Fibroblast of the conjunctiva (primary cell): ENCODE data around the gene WWOX.

Source experiments
- DNase-seq: peaks from one replicate; pipeline ENCODE4 v3.0.0-alpha.2; 2010; ENCODE audit warnings: low read depth

Gene WWOX

GRCh38 chr16:78105517-78105916, 6.1 kb downstream of the WWOX start:
- no peak for DNase-seq

GRCh38 chr16:78106686-78107085, 7.2 kb downstream of the WWOX start:
- DNase-seq: no peak

DNA sequence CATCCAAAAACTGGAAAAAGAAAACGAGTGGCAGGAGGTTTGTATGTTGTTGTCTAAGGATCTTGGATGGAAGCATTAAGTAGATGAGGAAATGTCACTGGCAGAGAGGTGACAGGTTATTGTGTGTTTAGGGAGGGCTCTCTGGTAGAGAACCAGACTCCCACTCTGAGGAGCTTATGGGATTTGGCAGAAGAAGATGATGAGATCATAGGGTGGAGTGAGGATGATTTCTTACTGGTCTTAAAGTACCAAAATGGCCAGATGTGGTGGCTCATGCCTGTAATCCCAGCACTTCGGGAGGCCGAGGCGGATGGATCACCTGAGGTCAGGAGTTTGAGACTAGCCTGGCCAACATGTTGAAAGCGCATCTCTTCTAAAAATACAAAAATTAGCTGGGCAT, 9.0 kb downstream of the WWOX start:
- no peak for DNase-seq

DNA sequence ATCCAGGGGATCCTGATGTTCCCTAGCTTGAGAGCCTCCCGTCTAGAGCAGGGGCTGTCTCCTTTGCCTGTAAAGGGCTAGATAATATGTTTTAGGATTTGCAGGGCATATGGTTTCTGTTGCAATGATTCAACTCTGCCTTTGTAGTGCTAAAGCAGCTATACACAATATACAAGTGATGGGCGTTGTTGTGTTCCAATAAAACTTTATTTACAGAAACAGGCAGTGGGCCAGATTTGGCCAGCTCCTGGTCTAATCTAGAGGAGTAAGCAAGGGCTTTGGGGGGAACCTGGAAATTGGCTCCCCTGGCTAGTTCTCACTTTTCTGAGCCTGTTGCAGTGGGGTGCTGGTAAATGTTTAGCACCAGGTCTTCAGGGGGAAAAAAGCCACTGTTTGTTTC, 13.8 kb downstream of the WWOX start:
- DNase-seq: no peak

DNA sequence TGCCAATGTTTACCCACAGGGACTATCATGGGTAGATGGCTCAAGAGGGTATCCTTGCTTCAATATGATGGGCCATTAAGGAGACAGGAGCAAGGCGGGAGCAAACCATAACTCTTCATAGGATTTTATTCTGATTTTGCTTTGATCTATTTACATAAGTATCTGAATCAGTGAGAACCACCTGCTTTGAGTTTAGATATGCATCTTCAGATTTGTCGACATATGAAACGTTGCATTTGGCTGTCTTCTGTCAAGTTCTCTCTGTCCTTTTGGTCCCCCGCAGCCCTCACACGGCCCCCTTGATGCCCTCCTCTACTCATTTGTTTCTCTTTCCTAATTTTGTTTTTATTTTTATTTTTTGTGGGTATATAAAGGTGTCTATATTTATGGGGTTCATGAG, 16.2 kb downstream of the WWOX start:
- DNase-seq: no peak

DNA sequence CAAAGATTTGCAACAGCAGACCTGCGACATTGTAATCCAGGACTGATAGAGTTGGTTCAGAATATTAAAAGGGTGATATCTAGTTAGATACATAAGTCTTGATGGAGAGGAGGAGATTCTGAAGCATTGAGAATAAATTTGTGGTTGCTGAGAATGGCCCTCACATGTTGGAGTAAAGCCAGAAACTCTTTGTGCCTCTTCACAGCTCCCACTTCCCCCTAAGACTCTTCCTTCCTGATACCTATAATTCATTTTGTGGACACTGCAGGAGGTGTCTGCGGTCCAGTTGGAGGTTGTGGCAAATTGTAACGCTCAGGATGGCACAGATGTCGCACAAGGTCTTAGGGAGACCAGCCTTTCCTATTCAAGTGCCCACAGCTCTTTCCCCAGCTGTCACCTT, 17.5 kb downstream of the WWOX start:
- no peak for DNase-seq

DNA sequence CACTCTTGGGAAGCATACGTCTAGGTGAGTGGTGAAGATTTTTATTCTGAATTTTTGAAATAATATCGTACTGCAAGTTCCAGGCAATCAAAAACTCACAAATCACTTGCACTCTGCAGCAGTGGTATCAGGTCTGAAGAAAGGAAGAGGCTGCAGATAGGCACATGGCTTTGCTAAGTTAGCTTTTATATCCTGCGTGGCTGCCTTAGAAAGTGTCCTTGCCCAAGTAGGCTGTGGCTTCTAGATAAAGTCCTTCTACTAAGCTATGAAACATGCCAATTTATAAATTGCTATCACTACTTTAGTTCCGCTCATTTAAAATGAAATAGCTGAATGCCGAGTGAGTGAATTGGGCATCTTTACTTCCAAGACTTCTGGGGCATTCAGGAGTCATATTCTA, 17.9 kb downstream of the WWOX start:
- no peak for DNase-seq

- DNase-seq: no peak
Observed at GRCh38 chr16:78118469-78119025, 19.1 kb downstream of the WWOX start.

- DNase-seq: peak; percentile 32
Observed at GRCh38 chr16:78122774-78123315, 23.4 kb downstream of the WWOX start.

- no peak for DNase-seq
Observed at GRCh38 chr16:78125112-78125844, 25.8 kb downstream of the WWOX start.

GRCh38 chr16:78126662-78127061, 27.2 kb downstream of the WWOX start:
- DNase-seq: no peak

GRCh38 chr16:78127130-78127529, 27.7 kb downstream of the WWOX start:
- peak; percentile 23 for DNase-seq

- DNase-seq: no peak
Observed at GRCh38 chr16:78128913-78129312, 29.5 kb downstream of the WWOX start.

DNA sequence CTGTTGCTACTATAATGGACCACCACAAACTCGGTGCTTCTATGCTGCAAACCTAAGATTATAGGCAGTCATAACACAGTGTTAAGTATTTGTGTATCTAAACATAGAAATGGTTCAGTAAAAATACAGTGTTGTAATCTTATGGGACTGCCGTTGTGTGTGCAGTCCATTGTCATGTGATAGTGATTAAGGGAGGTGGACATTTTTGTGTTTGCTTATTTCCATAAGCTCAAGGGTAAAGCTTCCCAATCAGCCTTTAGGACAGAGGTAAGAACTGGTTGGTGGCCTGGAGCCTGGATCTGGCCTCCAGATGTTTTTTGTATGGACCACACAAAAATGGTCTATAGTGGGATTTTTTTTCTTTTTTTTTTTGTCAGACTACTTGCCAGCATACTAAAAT, 29.9 kb downstream of the WWOX start:
- DNase-seq: no peak

DNA sequence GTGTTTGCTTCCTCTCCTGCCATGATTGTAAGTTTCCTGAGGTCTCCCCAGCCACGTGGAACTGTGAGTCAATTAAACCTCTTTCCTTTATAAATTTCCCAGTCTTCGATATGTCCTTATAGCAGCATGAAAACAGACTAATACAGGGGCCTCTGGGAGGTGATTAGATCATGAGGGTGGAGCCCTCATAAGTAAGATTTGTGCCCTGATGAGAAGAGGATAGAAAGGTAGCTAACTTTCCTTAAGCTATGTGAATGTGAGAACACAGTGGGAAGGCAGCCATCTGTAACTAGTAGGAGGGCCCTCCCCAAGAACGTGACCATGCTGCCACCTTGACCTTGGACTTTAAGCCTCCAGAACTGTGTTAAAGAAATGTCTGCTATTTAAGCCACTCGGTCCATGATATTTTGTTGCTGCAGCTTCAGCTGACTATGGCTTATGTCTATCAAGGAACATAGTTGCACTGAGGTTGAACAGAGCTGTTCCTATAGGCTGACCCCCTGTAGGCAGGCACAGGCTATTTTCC, 30.7 kb downstream of the WWOX start:
- no peak for DNase-seq

DNA sequence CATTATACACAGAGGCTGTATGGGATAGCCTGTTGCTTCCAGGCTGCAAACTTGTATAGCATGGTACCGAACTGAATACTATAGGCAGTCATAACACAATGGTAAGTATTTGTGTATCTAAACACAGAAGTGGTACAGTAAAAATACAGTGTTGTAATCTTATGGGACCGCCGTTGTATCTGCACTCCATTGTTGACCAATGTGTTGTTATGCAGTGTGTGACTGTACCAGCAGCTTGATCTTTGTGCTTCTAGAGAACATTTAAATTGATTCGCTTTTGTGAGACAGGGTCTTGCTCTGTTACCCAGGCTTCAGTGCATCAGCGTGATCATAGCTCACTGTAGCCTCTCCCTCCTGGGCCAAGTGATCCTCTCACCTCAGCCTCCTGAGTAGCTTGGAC, 31.5 kb downstream of the WWOX start:
- no peak for DNase-seq

DNA sequence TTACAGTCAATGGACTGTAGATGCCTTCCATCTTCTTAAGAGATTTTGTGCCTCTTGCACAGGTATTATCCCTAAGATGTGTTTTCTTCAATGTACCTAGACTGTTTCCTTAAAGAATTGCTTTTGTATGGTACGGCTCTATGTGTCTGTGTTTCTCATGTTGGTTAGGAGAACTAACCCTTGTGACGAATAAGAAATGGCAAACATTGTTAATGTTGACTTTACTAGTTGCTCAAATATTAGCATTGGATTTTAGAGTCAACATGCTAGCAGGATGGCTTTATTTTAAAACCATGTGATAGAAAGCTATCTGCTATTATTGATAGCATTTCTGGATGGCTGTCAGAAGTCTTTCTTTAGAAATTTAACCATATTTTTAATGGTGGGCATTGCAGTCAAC, 34.5 kb downstream of the WWOX start:
- DNase-seq: no peak

DNA sequence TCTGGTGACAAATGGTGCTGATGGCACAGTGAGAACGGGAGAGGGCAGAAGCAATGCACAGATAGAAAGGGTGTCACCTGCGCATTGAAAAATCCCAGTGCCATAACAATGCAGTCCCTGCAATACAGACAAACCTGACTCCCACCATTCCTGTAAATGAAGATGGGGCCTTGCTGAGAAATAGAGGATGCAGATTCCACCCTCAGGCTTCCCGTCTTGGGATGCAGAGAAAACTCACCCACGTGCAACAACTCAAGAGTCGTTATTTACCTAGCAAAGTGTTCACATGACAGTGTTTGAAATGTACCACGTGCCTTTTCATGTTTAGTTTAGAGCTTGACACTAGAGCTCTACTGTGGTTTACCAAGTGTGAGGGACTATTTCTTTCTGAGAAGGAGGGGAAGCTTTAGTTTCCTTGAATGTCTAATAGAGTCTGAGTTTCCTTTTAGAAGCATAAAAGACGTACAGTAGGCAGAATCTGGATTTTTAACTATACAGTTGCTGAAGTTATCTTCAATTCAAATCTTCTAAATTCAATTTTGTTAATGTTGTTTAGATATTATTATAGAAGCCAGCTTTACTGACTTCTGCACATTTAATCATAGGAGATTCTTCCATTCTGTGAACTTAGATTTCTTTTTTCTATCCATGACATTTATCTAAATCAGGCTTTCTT, 35.6 kb downstream of the WWOX start:
- no peak for DNase-seq

DNA sequence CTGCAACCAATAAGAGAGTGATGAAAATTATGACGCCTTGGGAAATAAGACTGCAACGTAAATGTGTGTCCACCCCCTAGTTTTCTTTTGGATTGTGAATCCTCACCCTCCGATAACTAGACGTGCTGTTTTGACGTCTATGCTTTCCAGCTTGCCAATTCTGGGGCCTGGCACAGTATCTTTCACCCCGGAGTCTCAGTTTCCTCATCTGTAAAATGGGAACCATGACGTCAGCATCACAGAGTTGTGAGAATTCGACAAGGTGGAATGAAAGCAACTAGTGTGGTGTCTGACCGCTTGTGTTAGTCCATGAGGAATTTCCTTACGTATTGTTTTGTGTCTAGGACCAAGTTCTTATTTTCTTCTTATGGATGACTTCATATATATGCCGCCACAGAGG, 37.7 kb downstream of the WWOX start:
- DNase-seq: no peak

DNA sequence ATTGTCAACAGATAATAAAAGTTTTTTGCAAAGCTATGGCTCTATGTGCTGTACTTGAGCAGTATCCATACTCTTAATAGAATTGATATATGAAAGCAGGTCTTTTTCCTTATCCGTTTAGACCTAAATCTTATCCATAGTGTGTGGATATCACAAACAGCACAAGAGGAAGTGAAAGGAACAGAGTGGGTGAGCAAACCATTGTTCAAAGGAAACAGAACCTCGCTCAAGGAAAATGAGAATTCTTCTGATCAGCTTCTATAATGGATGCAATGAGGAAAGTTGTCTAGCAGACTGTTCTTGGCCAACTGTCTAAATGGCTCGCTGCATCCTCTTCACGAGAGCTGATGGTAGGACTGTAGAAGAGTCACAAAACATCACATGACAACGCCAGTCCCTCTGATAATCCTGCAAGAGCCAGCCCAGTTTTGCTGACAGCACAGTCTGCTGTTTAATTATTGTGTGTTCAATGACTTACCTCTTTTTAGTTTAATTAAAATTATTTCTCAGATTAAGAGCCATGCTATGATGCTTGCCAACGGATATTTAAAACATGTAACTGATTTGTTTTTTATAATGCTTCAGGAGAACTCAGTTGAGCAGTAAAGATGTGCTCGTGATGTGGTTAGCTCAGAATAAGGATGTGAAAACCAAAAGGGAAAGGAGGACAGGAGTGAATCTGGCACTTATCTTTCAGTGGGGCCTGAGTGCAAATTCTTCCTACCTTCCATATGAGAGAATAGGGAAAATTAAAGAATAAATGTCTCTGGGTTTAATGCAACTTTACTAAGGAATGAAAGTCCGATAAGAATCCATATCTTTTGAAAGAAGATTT, 38.5 kb downstream of the WWOX start:
- DNase-seq: no peak

- no peak for DNase-seq
Observed at GRCh38 chr16:78140818-78141466, 41.5 kb downstream of the WWOX start.

- DNase-seq: peak; percentile 31
Observed at GRCh38 chr16:78142788-78143187, 43.3 kb downstream of the WWOX start.
